Stimulated activated CD4-positive, alpha-beta T cell treated with anti-CD3 and anti-CD28 coated beads, Interleukin-2, amount 100 ng/mL, for 48 hours (primary cell): ENCODE data around the gene RSPH6A.
"Not testable (repeated sequence)": the region's sequence is repeated elsewhere in the genome, so short reads cannot be mapped to it uniquely, and the experiment has no call there.

Experiments used
- DNase-seq, 2 donors: peaks; one replicate each; pipeline ENCODE4 v3.0.0-alpha.2; 2020

The RSPH6A gene

GRCh38 chr19:45799541-45799940 lies 15.6 kb downstream of the RSPH6A start:
- not testable (repeated sequence) for DNase-seq

GRCh38 chr19:45798995-45799517 lies 16.1 kb downstream of the RSPH6A start:
- DNase-seq = peak; percentile 54 to 63

- DNase-seq = no peak
Observed at GRCh38 chr19:45794627-45795026, 20.5 kb downstream of the RSPH6A start.

- DNase-seq = no peak
Observed at GRCh38 chr19:45793876-45794275, 21.2 kb downstream of the RSPH6A start.

GRCh38 chr19:45793178-45793564 lies 21.9 kb downstream of the RSPH6A start:
- DNase-seq = no peak

GRCh38 chr19:45792470-45793177 lies 22.5 kb downstream of the RSPH6A start, which contains the start of gene DMWD:
Gene DMWD (minus strand): TSS chr19:45792845. CDS start chr19:45792756, 89 bp downstream.
- DNase-seq = peak; percentile 100

- DNase-seq = no peak
Observed at GRCh38 chr19:45791744-45792469, 23.2 kb downstream of the RSPH6A start.

GRCh38 chr19:45790942-45791341 lies 24.2 kb downstream of the RSPH6A start:
- DNase-seq = no peak

GRCh38 chr19:45789035-45789786 lies 25.9 kb downstream of the RSPH6A start:
- DNase-seq = no peak

- no peak for DNase-seq
Observed at GRCh38 chr19:45786533-45786894, 28.6 kb downstream of the RSPH6A start.

GRCh38 chr19:45785781-45786532 lies 29.2 kb downstream of the RSPH6A start:
- no peak for DNase-seq

- DNase-seq = no peak
Observed at GRCh38 chr19:45785097-45785496, 30.0 kb downstream of the RSPH6A start.

GRCh38 chr19:45784096-45784495 lies 31.0 kb downstream of the RSPH6A start:
- DNase-seq = no peak

GRCh38 chr19:45782820-45783785 lies 32.0 kb downstream of the RSPH6A start:
- DNase-seq = no peak

- no peak for DNase-seq
Observed at GRCh38 chr19:45782162-45782691, 32.9 kb downstream of the RSPH6A start, which contains the start of gene DMPK. Gene DMPK (minus strand): TSS chr19:45782490. CDS start chr19:45782352, 138 bp downstream.

GRCh38 chr19:45781214-45782161 lies 33.6 kb downstream of the RSPH6A start:
- DNase-seq = no peak

GRCh38 chr19:45780448-45781213 lies 34.5 kb downstream of the RSPH6A start:
- DNase-seq = no peak

GRCh38 chr19:45780146-45780447 lies 35.0 kb downstream of the RSPH6A start:
- no peak for DNase-seq
